Body of pancreas (tissue), 4 donors: ENCODE results near the gene RBMS3. TPM values are rescaled to one million over a fixed set of nuclear protein-coding genes. Genes with fewer than 3 reads are reported as not detected.
A peak's percentile ranks its signal among the peaks of the same experiment; 100 is the strongest.
"Not testable (repeated sequence)": the region's sequence is repeated elsewhere in the genome, so short reads cannot be mapped to it uniquely, and the experiment has no call there.

Experiments used
- ATAC-seq: fragments of 150-250 bp; one replicate; pipeline ENCODE4 v1.9.1; 2016
- DNase-seq, 4 donors: peaks; one replicate each; pipeline ENCODE4 v3.0.0-alpha.2; 2019
- H3K27ac ChIP-seq, 4 donors: fragments of 200-600 bp; sonication (generic); 1 replicate in 3 of 4; 2 replicates in 1 of 4; pipeline versions ENCODE4 v1.5.1 to v1.6.1; 2016 to 2019; ENCODE audit warnings: mild to moderate bottlenecking in 1 of 4, mixed read lengths in 1 of 4, moderate library complexity in 1 of 4
- H3K27me3 ChIP-seq, 2 donors: fragments of 200-600 bp; sonication (generic); one replicate each; pipeline ENCODE4 v1.6.0; 2016; ENCODE audit warnings: mild to moderate bottlenecking in 1 of 2
- H3K36me3 ChIP-seq, 2 donors: fragments of 200-600 bp; sonication (generic); replicated peaks in 1 of 2; 2 replicates each; pipeline ENCODE4 v1.5.1; 2016; ENCODE audit warnings: low read depth in 2 of 2; ENCODE audit not compliant: insufficient read depth in 1 of 2
- H3K4me1 ChIP-seq: fragments of 200-600 bp; sonication (generic); one replicate; pipeline ENCODE4 v1.6.0; 2016
- H3K4me3 ChIP-seq, 2 donors: fragments of 200-600 bp; sonication (generic); 1 replicate in 1 of 2; 2 replicates in 1 of 2; pipeline ENCODE4 v1.5.1; 2016 to 2019
- H3K9me3 ChIP-seq, 3 donors: fragments of 200-600 bp; sonication (generic); 1 replicate in 2 of 3; 2 replicates in 1 of 3; pipeline ENCODE4 v1.5.1; 2016
- POLR2A ChIP-seq, 3 donors: fragments of 450-650 bp; IDR thresholded peaks; one replicate each; pipeline ENCODE4 v1.6.1; 2016; ENCODE audit warnings: antibody characterized with exemption in 3 of 3, mild to moderate bottlenecking in 2 of 3
- WGBS, 2 donors: methylation state at CpG; one replicate each; pipeline ENCODE4 v1.1.5; 2017; 5-methylcytosine and 5-hydroxymethylcytosine counted together
- intact Hi-C: fragments of 100-400 bp; cut with DNase I; formaldehyde crosslinking; loops from one replicate; pipeline ENCODE4 v1.15.1; 2023
- total RNA-seq, 2 donors: library from RNA; depleted of rRNA; stranded (reverse); fragments of >200 nt; gene quantifications; one replicate each; pipeline ENCODE4 v1.1.0, GENCODE V29; 2016
- TF ChIP-seq, protein P1 (sequence below), 7 experiments: fragments of 450-650 bp in 4 of 7; fragments of 200-600 bp in 3 of 7; sonication (generic) in 3 of 7; IDR thresholded peaks; one replicate each; pipeline ENCODE4 v1.5.1; 2016 to 2019; ENCODE audit warnings: antibody characterized with exemption in 7 of 7

The RBMS3 gene
- total RNA-seq, 2 donors from 2014 or later = 17.4 to 29.7 TPM

GRCh38 chr3:29516164-29516563, 235.3 kb downstream of the RBMS3 start:
- H3K4me3 ChIP-seq = no peak overlapping the region
- intact Hi-C loops = no loop called here
- H3K27ac ChIP-seq = no peak overlapping the region
- H3K9me3 ChIP-seq = no peaks in the 10 kb centered on the region
- no peaks in the 10 kb centered on the region for H3K27me3 ChIP-seq
- WGBS, 2 donors = 75 to 82% methylated on average over 4 of the region's 4 CpGs
- H3K4me1 ChIP-seq = peaks cover 15% of the 10 kb centered on the region
- no peak for TF ChIP-seq POLR2A (IDR thresholded peaks at IDR 0.05)
- TF ChIP-seq, protein P1, sequence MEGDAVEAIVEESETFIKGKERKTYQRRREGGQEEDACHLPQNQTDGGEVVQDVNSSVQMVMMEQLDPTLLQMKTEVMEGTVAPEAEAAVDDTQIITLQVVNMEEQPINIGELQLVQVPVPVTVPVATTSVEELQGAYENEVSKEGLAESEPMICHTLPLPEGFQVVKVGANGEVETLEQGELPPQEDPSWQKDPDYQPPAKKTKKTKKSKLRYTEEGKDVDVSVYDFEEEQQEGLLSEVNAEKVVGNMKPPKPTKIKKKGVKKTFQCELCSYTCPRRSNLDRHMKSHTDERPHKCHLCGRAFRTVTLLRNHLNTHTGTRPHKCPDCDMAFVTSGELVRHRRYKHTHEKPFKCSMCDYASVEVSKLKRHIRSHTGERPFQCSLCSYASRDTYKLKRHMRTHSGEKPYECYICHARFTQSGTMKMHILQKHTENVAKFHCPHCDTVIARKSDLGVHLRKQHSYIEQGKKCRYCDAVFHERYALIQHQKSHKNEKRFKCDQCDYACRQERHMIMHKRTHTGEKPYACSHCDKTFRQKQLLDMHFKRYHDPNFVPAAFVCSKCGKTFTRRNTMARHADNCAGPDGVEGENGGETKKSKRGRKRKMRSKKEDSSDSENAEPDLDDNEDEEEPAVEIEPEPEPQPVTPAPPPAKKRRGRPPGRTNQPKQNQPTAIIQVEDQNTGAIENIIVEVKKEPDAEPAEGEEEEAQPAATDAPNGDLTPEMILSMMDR (IDR thresholded peaks at IDR 0.05) = no peak
- no peak for ATAC-seq
- H3K36me3 ChIP-seq = no peaks in the 10 kb centered on the region
- DNase-seq = no peak

GRCh38 chr3:29520764-29521163, 239.9 kb downstream of the RBMS3 start:
- no peak overlapping the region for H3K27ac ChIP-seq
- intact Hi-C loops = no loop called here
- peaks cover 8% of the 10 kb centered on the region for H3K4me1 ChIP-seq
- no peaks in the 10 kb centered on the region for H3K27me3 ChIP-seq
- H3K4me3 ChIP-seq = no peak overlapping the region
- ATAC-seq (no peak), DNase-seq (no peak)
- WGBS, 2 donors = 74 to 87% methylated on average over 3 of the region's 3 CpGs
- TF ChIP-seq POLR2A (IDR thresholded peaks at IDR 0.05) = no peak
- TF ChIP-seq, protein P1 (IDR thresholded peaks at IDR 0.05) = no peak
- H3K36me3 ChIP-seq = no peaks in the 10 kb centered on the region
- H3K9me3 ChIP-seq = no peaks in the 10 kb centered on the region

- intact Hi-C loops = no loop called here
- H3K27me3 ChIP-seq = no peaks in the 10 kb centered on the region
- ATAC-seq (no peak), DNase-seq (no peak)
- no peak overlapping the region for H3K27ac ChIP-seq
- H3K4me3 ChIP-seq = no peak overlapping the region
- WGBS, 2 donors = 58 to 75% methylated on average over 1 of the region's 1 CpG
- no peaks in the 10 kb centered on the region for H3K36me3 ChIP-seq
- H3K9me3 ChIP-seq = no peaks in the 10 kb centered on the region
- peaks cover 8% of the 10 kb centered on the region for H3K4me1 ChIP-seq
- TF ChIP-seq, protein P1 (IDR thresholded peaks at IDR 0.05) = no peak
- TF ChIP-seq POLR2A (IDR thresholded peaks at IDR 0.05) = no peak
These were observed 240.4 kb downstream of the RBMS3 start for GRCh38 chr3:29521293-29521692.

DNA sequence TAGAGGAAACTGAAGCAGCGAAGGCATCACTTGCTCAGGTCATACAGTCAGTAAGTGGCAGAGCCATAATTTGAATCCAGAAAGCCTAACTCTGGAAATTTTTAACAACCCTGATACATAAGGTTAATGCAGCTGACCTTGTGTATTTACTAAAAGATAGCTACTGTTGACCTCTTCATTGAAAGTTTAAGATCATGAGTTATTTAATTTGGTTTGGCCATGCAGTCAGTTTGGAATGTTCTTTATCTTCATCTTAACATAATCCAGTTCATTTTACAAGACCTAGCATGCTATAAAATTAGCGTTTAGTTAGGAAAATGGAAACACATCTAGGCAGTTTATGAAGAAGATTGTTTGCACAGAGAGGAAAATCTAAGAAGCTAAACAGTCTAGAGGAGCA, 240.9 kb downstream of the RBMS3 start:
- no peak overlapping the region for H3K4me3 ChIP-seq
- TF ChIP-seq POLR2A (IDR thresholded peaks at IDR 0.05) = no peak
- TF ChIP-seq, protein P1 (IDR thresholded peaks at IDR 0.05) = no peak
- DNase-seq (no peak), ATAC-seq (no peak)
- H3K27ac ChIP-seq = no peak overlapping the region
- H3K4me1 ChIP-seq = peaks cover 8% of the 10 kb centered on the region
- no peaks in the 10 kb centered on the region for H3K27me3 ChIP-seq
- H3K36me3 ChIP-seq = no peaks in the 10 kb centered on the region
- intact Hi-C loops = no loop called here
- 45 to 53% methylated on average over 2 of the region's 2 CpGs for WGBS, 2 donors
- H3K9me3 ChIP-seq = no peaks in the 10 kb centered on the region

GRCh38 chr3:29524433-29524832, 243.6 kb downstream of the RBMS3 start:
- H3K4me3 ChIP-seq, intact Hi-C loops, ATAC-seq, H3K27me3 ChIP-seq, DNase-seq, H3K36me3 ChIP-seq, H3K9me3 ChIP-seq, H3K4me1 ChIP-seq: not testable (repeated sequence)
- peak overlapping the region in 1 of 4 donors; percentile 34 for H3K27ac ChIP-seq
- WGBS, 2 donors = 84 to 86% methylated on average over 8 to 10 of the region's 10 CpGs
